Smooth muscle cell (in vitro differentiated cells): ENCODE data around the gene RNF113B. TPM values are rescaled to one million over a fixed set of nuclear protein-coding genes. Genes with fewer than 3 reads are reported as not detected.
A peak's percentile ranks its signal among the peaks of the same experiment; 100 is the strongest.

Source experiments
- DNase-seq: peaks from one replicate; lab custom pipeline; 2025; ENCODE audit not compliant: unreplicated experiment; lab: John Stamatoyannopoulos, UW
- H2AFZ ChIP-seq: fragments of 200-600 bp; sonication (generic); 2 replicates; pipeline ENCODE4 v1.6.0; 2016; ENCODE audit warnings: antibody characterized with exemption, low read depth, mild to moderate bottlenecking
- H3F3A ChIP-seq: fragments of 200-600 bp; sonication (generic); 2 replicates; pipeline ENCODE4 v1.6.0; 2017; ENCODE audit warnings: antibody characterized with exemption, low read depth
- H3K27ac ChIP-seq: fragments of 200-600 bp; sonication (generic); 2 replicates; pipeline ENCODE4 v1.5.1; 2016; ENCODE audit warnings: low read depth, mild to moderate bottlenecking
- H3K27me3 ChIP-seq: fragments of 200-600 bp; sonication (generic); 2 replicates; pipeline ENCODE4 v1.6.1; 2016; ENCODE audit warnings: low read depth, mild to moderate bottlenecking
- H3K36me3 ChIP-seq: fragments of 200-600 bp; sonication (generic); 2 replicates; pipeline ENCODE4 v1.5.1; 2016; ENCODE audit warnings: low read depth
- H3K4me1 ChIP-seq: fragments of 200-600 bp; sonication (generic); 2 replicates; pipeline ENCODE4 v1.5.1; 2016; ENCODE audit warnings: low read depth
- H3K4me2 ChIP-seq: fragments of 200-600 bp; sonication (generic); 2 replicates; pipeline ENCODE4 v1.6.0; 2016; ENCODE audit warnings: mild to moderate bottlenecking
- H3K4me3 ChIP-seq: fragments of 200-600 bp; sonication (generic); 2 replicates; pipeline ENCODE4 v1.5.1; 2016; ENCODE audit warnings: mild to moderate bottlenecking
- H3K79me2 ChIP-seq: fragments of 200-600 bp; sonication (generic); 2 replicates; pipeline ENCODE4 v1.6.0; 2016; ENCODE audit warnings: low read depth, mild to moderate bottlenecking
- H3K9ac ChIP-seq: fragments of 200-600 bp; sonication (generic); 2 replicates; pipeline ENCODE4 v1.6.0; 2016; ENCODE audit warnings: low read depth
- H3K9me3 ChIP-seq: fragments of 200-600 bp; sonication (generic); replicated peaks from 2 replicates; pipeline ENCODE4 v1.5.1; 2016; ENCODE audit warnings: low read depth
- H4K20me1 ChIP-seq: fragments of 200-600 bp; sonication (generic); 2 replicates; pipeline ENCODE4 v1.6.0; 2016; ENCODE audit warnings: low read depth
- CTCF ChIP-seq: fragments of 200-600 bp; sonication (generic); IDR thresholded peaks from 2 replicates; pipeline ENCODE4 v1.5.1; 2017; ENCODE audit warnings: borderline replicate concordance, mild to moderate bottlenecking, antibody characterized with exemption; ENCODE audit not compliant: insufficient read depth, poor library complexity, severe bottlenecking
- WGBS: methylation state at CpG from one replicate; pipeline ENCODE4 v1.1.7; 2016; ENCODE audit warnings: low lambda C conversion rate; 5-methylcytosine and 5-hydroxymethylcytosine counted together
- polyA plus RNA-seq: library from polyadenylated mRNA; unstranded; fragments of >200 nt; fragmentation: Nextera tagmentation; extraction: Ambion mirVana; gene quantifications from 2 replicates; pipeline ENCODE4 v1.2.1, GENCODE V29; 2016
- total RNA-seq: library from RNA; depleted of rRNA; stranded (reverse); fragments of >200 nt; gene quantifications from 2 replicates; pipeline ENCODE4 v1.2.3, GENCODE V29; 2014

The RNF113B gene
- total and polyA plus RNA-seq, 2 experiments from 2014 or later: 0.38 TPM; not detected in 1

DNA sequence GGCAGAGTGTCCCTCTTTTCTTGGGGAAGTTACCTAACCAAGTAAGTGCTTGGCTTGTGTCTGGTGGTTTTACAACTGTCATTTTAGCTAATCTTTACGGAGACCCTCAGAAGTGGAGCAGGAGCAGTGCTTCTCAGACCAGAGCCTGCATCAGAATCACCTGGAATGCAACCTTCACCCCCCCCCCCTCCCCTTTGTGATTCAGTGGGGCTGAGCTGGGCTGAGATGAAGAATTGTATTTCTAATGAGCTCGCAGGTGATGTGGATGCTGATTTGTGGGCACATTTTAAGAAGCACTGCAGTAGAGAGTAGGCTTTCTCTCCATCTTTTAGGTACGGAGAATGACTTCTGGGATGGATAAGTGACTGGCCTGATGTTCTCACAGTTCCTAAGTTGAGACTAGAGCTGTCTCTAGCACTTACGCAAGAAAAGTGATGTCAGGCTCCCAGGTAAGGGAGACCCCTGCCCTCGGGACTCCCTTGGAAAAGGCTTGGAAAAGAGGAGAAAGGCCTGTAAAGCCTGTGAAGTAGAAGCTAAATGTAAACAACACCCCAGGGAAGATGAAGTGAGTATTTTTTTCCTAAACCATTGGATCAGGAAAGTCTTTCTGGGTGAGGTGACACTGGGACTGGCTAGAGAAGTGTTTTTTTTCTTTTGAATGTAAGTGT, 23.3 kb upstream of the RNF113B start:
- H3K4me2 ChIP-seq: no peak overlapping the region
- 64% methylated on average over 5 of the region's 5 CpGs for WGBS
- no peak overlapping the region for H3K4me3 ChIP-seq
- H3K4me1 ChIP-seq: peaks cover 29% of the 10 kb centered on the region
- no peak for DNase-seq
- H3F3A ChIP-seq: peaks cover 13% of the 10 kb centered on the region
- peaks cover 22% of the 10 kb centered on the region for H4K20me1 ChIP-seq
- H3K9me3 ChIP-seq: peaks cover 8% of the 10 kb centered on the region
- H3K9ac ChIP-seq: no peak overlapping the region
- H2AFZ ChIP-seq: no peak overlapping the region
- H3K79me2 ChIP-seq: peaks cover 86% of the 10 kb centered on the region
- H3K27me3 ChIP-seq: no peaks in the 10 kb centered on the region
- H3K36me3 ChIP-seq: no peaks in the 10 kb centered on the region
- peak overlapping the region; percentile 45 for H3K27ac ChIP-seq
- TF ChIP-seq CTCF: no peak

DNA sequence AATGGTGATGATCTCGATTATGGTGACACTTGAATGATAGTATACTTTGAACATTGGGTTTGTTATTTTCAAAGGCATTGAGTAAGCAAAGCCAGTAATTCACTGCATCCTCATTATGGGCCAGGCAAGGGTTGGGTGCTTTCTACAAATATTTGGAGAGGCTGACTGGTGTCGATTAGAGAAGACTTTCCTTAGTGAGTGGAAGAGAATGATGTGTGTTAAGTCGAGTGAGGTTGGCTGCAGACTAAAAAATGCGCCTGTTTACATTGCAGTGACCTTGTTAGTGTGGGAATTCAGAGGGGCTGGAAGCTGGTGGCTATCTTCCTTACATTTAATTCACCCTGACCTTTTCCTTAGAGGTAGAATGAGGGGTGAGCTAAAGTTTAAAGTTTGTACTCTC, 22.4 kb upstream of the RNF113B start:
- H3K4me3 ChIP-seq: no peak overlapping the region
- DNase-seq: no peak
- no peak overlapping the region for H3K4me2 ChIP-seq
- H2AFZ ChIP-seq: no peak overlapping the region
- TF ChIP-seq CTCF: no peak
- no peak overlapping the region for H3K27ac ChIP-seq
- WGBS: 33% methylated on average over 4 of the region's 4 CpGs
- peaks cover 85% of the 10 kb centered on the region for H3K79me2 ChIP-seq
- H3F3A ChIP-seq: peaks cover 13% of the 10 kb centered on the region
- H3K9me3 ChIP-seq: peaks cover 6% of the 10 kb centered on the region
- H3K36me3 ChIP-seq: no peaks in the 10 kb centered on the region
- H3K9ac ChIP-seq: no peak overlapping the region
- peaks cover 29% of the 10 kb centered on the region for H3K4me1 ChIP-seq
- H4K20me1 ChIP-seq: peaks cover 30% of the 10 kb centered on the region
- no peaks in the 10 kb centered on the region for H3K27me3 ChIP-seq

GRCh38 chr13:98198683-98199082, 21.6 kb upstream of the RNF113B start:
- TF ChIP-seq CTCF: no peak
- no peak overlapping the region for H3K4me3 ChIP-seq
- no peaks in the 10 kb centered on the region for H3K36me3 ChIP-seq
- no peak overlapping the region for H2AFZ ChIP-seq
- H3K4me1 ChIP-seq: peaks cover 29% of the 10 kb centered on the region
- peaks cover 13% of the 10 kb centered on the region for H3F3A ChIP-seq
- no peaks in the 10 kb centered on the region for H3K9me3 ChIP-seq
- DNase-seq: no peak
- H3K27me3 ChIP-seq: no peaks in the 10 kb centered on the region
- no peak overlapping the region for H3K9ac ChIP-seq
- 88% methylated on average over 2 of the region's 4 CpGs for WGBS
- H3K4me2 ChIP-seq: no peak overlapping the region
- peaks cover 34% of the 10 kb centered on the region for H4K20me1 ChIP-seq
- peaks cover 85% of the 10 kb centered on the region for H3K79me2 ChIP-seq
- no peak overlapping the region for H3K27ac ChIP-seq

DNA sequence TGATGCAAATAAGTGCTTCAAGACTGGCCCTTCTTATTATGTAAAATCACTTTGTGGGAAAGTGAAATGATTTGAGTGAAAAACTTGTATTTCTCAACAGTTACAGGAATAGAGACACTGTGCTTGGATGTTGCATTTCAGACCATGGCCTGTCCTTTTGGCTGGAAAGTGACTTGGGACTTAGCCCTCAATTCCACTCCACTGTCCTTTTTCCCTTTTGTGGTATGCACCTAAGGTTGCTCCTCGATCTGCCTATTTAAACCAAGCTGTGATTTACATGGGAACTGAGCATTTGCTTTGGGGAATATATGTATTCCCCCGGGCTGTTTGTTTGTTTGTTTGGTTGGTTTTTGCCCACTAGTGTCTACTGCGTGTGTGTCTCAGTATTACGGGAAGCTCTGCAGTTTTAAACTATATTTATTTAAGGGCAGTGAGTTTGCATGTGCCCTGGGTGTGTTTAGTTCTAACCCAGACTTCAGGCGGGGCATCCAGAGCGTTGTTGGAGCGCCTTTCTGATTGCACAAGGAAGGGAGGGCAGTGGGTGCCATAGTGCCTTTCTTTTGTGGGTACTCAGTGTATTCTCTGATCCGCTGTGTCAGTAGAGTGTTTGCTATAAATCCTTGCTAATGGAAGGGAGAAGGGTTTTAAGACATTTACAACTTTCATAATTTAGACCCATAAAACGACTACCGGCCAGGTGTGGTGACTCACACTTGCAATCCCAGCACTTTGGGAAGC, 18.2 kb upstream of the RNF113B start:
- WGBS: 79% methylated on average over 10 of the region's 10 CpGs

More for the DNA sequence above, 18.2 kb upstream of the RNF113B start:
- H3K9me3 ChIP-seq: no peaks in the 10 kb centered on the region
- TF ChIP-seq CTCF: no peak
- H2AFZ ChIP-seq: no peak overlapping the region
- H3K4me3 ChIP-seq: no peak overlapping the region
- H4K20me1 ChIP-seq: peaks cover 51% of the 10 kb centered on the region
- no peak overlapping the region for H3K4me2 ChIP-seq
- H3K4me1 ChIP-seq: peaks cover 12% of the 10 kb centered on the region
- peaks cover 83% of the 10 kb centered on the region for H3K79me2 ChIP-seq
- no peaks in the 10 kb centered on the region for H3K36me3 ChIP-seq
- H3K27ac ChIP-seq: no peak overlapping the region
- H3K9ac ChIP-seq: no peak overlapping the region
- no peaks in the 10 kb centered on the region for H3K27me3 ChIP-seq
- no peak for DNase-seq
- H3F3A ChIP-seq: no peaks in the 10 kb centered on the region
